Fibroblast of the aortic adventitia (primary cell): ENCODE results near the gene CYP1A1. TPM values are rescaled to one million over a fixed set of nuclear protein-coding genes. Genes with fewer than 3 reads are reported as not detected.
A peak's percentile ranks its signal among the peaks of the same experiment; 100 is the strongest.

Experiments
- DNase-seq: peaks from one replicate; pipeline ENCODE4 v3.0.0-alpha.2; 2010; ENCODE audit warnings: low read depth
- H3K4me3 ChIP-seq: 2 replicates; pipeline ENCODE4 v1.5.1; 2011; ENCODE audit warnings: low read depth, mild to moderate bottlenecking, control low read depth, low read length, moderate library complexity
- CTCF ChIP-seq: IDR thresholded peaks from 2 replicates; pipeline ENCODE4 v1.5.1; 2011; ENCODE audit warnings: mild to moderate bottlenecking, low read length, control low read depth, inconsistent platforms; ENCODE audit not compliant: insufficient read depth
- total RNA-seq: library from RNA; depleted of rRNA; stranded (reverse); fragments of >200 nt; gene quantifications from 2 replicates; pipeline ENCODE4 v1.2.3, GENCODE V29; 2012; ENCODE audit warnings: low replicate concordance

Gene CYP1A1
- total RNA-seq, 1 donor = 0.63 TPM

- TF ChIP-seq CTCF = no peak
- no peak for DNase-seq
- H3K4me3 ChIP-seq = no peak overlapping the region
These were observed 13.0 kb downstream of the CYP1A1 start for GRCh38 chr15:74712311-74712710.

- H3K4me3 ChIP-seq = no peak overlapping the region
- TF ChIP-seq CTCF = no peak
- no peak for DNase-seq
These were observed 14.8 kb downstream of the CYP1A1 start for GRCh38 chr15:74710319-74711094.

- no peak for TF ChIP-seq CTCF
- no peak overlapping the region for H3K4me3 ChIP-seq
- no peak for DNase-seq
These were observed 15.4 kb downstream of the CYP1A1 start for GRCh38 chr15:74709892-74710291.

GRCh38 chr15:74709011-74709410, 16.3 kb downstream of the CYP1A1 start:
- no peak overlapping the region for H3K4me3 ChIP-seq
- peak; percentile 12 for DNase-seq
- TF ChIP-seq CTCF = no peak

- TF ChIP-seq CTCF = no peak
- no peak for DNase-seq
- no peak overlapping the region for H3K4me3 ChIP-seq
These were observed 28.5 kb downstream of the CYP1A1 start for GRCh38 chr15:74696808-74697207.

GRCh38 chr15:74696398-74696729, 29.0 kb downstream of the CYP1A1 start:
- TF ChIP-seq CTCF = no peak
- no peak for DNase-seq
- H3K4me3 ChIP-seq = peak overlapping the region; percentile 97
